DND-41 (cell line): ENCODE results near the gene ESRRA.

Experiments
- ATAC-seq: fragments of 200-7000 bp; cut with Tn5 transposase; 3 replicates; pipeline ENCODE4 v1.9.1; 2021; ENCODE audit warnings: low read depth; ENCODE audit not compliant: insufficient read depth
- DNase-seq: peaks from one replicate; pipeline ENCODE4 v3.0.0-alpha.2; 2020
- H2AFZ ChIP-seq: 2 replicates; pipeline ENCODE4 v1.6.0; 2012; ENCODE audit warnings: low read depth, low read length
- H3K27ac ChIP-seq: 2 replicates; pipeline ENCODE4 v1.5.1; 2012; ENCODE audit warnings: low read length, inconsistent platforms
- H3K27me3 ChIP-seq: fragments of 200-600 bp; sonication (generic); 2 replicates; pipeline ENCODE4 v1.6.0; 2012; ENCODE audit warnings: low read length, mild to moderate bottlenecking, inconsistent platforms; ENCODE audit not compliant: insufficient read depth, poor library complexity
- H3K36me3 ChIP-seq: 2 replicates; pipeline ENCODE4 v1.5.1; 2012; ENCODE audit warnings: low read length, inconsistent platforms; ENCODE audit not compliant: insufficient read depth
- H3K4me1 ChIP-seq: 2 replicates; pipeline ENCODE4 v1.5.1; 2012; ENCODE audit warnings: mild to moderate bottlenecking, low read length; ENCODE audit not compliant: insufficient read depth
- H3K4me2 ChIP-seq: 2 replicates; pipeline ENCODE4 v1.6.0; 2012; ENCODE audit warnings: mild to moderate bottlenecking, moderate library complexity, low read length, inconsistent platforms; ENCODE audit not compliant: insufficient read depth
- H3K4me3 ChIP-seq, 2 experiments: fragments of 200-600 bp in 1 of 2; shearing (Covaris generic) in 1 of 2; 2 replicates each; pipeline ENCODE4 v1.5.1; 2012 to 2016; ENCODE audit warnings: inconsistent platforms in 2 of 2, low read length in 2 of 2, mild to moderate bottlenecking in 2 of 2, low read depth in 1 of 2, moderate library complexity in 1 of 2
- H3K79me2 ChIP-seq: 2 replicates; pipeline ENCODE4 v1.6.0; 2012; ENCODE audit warnings: low read length, inconsistent platforms; ENCODE audit not compliant: insufficient read depth
- H3K9ac ChIP-seq: 2 replicates; pipeline ENCODE4 v1.6.0; 2012; ENCODE audit warnings: low read depth, mild to moderate bottlenecking, inconsistent platforms, low read length, moderate library complexity
- H3K9me3 ChIP-seq: 2 replicates; pipeline ENCODE4 v1.5.1; 2012; ENCODE audit warnings: low read length, moderate library complexity, mild to moderate bottlenecking, inconsistent platforms; ENCODE audit not compliant: insufficient read depth, severe bottlenecking
- H4K20me1 ChIP-seq: 2 replicates; pipeline ENCODE4 v1.6.0; 2012; ENCODE audit warnings: low read length; ENCODE audit not compliant: insufficient read depth
- EZH2 ChIP-seq: IDR thresholded peaks from 3 replicates; pipeline ENCODE4 v1.6.1; 2012; ENCODE audit warnings: borderline replicate concordance, low read depth, mild to moderate bottlenecking, moderate library complexity, low read length, inconsistent platforms; ENCODE audit not compliant: severe bottlenecking
- TF ChIP-seq, protein P1 (sequence below): IDR thresholded peaks from 2 replicates; pipeline ENCODE4 v1.5.1; 2012; ENCODE audit warnings: borderline replicate concordance, low read length, moderate library complexity, mild to moderate bottlenecking; ENCODE audit not compliant: poor library complexity, severe bottlenecking; ENCODE audit errors: extremely low read depth

Gene ESRRA

GRCh38 chr11:64343767-64344559 is 38.6 kb downstream of the ESRRA start:
- Histone ChIP-seq H2AFZ (no peak overlapping the region), H3K27me3 (no peaks in the 10 kb centered on the region), H3K9me3 (no peaks in the 10 kb centered on the region), H3K9ac (no peak overlapping the region), H3K4me1 (peaks cover 11% of the 10 kb centered on the region), H3K4me3 (no peak overlapping the region), H3K27ac (no peak overlapping the region), H3K79me2 (no peaks in the 10 kb centered on the region), H4K20me1 (no peaks in the 10 kb centered on the region; the same call in 1 of the 2 replicates), H3K36me3 (no peaks in the 10 kb centered on the region), H3K4me2 (no peak overlapping the region)
- DNase-seq (peak; percentile 38), ATAC-seq (no peak)
- TF ChIP-seq EZH2, result no peak
- TF ChIP-seq, protein P1, sequence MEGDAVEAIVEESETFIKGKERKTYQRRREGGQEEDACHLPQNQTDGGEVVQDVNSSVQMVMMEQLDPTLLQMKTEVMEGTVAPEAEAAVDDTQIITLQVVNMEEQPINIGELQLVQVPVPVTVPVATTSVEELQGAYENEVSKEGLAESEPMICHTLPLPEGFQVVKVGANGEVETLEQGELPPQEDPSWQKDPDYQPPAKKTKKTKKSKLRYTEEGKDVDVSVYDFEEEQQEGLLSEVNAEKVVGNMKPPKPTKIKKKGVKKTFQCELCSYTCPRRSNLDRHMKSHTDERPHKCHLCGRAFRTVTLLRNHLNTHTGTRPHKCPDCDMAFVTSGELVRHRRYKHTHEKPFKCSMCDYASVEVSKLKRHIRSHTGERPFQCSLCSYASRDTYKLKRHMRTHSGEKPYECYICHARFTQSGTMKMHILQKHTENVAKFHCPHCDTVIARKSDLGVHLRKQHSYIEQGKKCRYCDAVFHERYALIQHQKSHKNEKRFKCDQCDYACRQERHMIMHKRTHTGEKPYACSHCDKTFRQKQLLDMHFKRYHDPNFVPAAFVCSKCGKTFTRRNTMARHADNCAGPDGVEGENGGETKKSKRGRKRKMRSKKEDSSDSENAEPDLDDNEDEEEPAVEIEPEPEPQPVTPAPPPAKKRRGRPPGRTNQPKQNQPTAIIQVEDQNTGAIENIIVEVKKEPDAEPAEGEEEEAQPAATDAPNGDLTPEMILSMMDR, result peak; percentile 61

- Histone ChIP-seq H3K4me1 (peaks cover 11% of the 10 kb centered on the region), H3K9me3 (no peaks in the 10 kb centered on the region), H3K27ac (no peak overlapping the region), H3K79me2 (no peaks in the 10 kb centered on the region), H3K4me2 (no peak overlapping the region), H3K27me3 (no peaks in the 10 kb centered on the region), H4K20me1 (no peaks in the 10 kb centered on the region; the same call in 1 of the 2 replicates), H3K4me3 (no peak overlapping the region), H2AFZ (no peak overlapping the region), H3K9ac (no peak overlapping the region), H3K36me3 (no peaks in the 10 kb centered on the region)
- no peak for ATAC-seq
- no peak for DNase-seq
- no peak for TF ChIP-seq EZH2
- TF ChIP-seq, protein P1, result no peak
Measured at GRCh38 chr11:64344787-64345186, 39.5 kb downstream of the ESRRA start.

DNA sequence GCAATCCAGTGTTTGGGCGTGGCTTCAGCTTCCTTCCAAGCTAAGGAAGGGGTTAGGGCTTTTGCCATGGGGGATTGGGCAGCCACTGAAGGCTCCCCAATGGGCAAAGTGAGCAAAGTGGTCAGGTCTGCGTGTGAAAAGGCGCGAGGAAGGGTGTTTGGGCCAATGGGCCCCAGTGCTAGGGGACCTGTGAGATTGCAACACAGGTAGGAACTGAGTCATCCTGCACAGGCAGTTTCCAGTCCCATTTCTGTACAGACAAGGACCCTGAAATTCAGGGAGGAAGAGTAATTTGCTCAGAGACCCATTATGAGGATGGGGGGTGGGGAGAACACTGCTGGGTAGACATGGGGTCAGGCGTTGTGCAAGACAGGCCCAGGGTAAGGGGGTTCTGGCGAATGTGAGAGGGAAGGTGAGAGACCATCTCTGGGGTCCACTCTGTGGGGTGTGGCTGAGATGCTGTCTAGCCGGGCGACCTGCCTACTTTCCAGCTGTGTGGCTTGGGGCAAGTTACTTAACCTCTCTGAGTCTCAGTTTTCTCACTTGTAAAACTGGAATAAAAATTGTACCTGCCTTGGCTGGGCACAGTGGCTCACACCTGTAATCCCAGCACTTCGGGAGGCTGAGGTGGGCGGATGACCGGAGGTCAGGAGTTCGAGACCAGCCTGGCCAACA is 42.0 kb downstream of the ESRRA start:
- no peak overlapping the region for H3K4me3 ChIP-seq
- no peaks in the 10 kb centered on the region for H3K79me2 ChIP-seq
- no peaks in the 10 kb centered on the region for H3K4me1 ChIP-seq
- no peak overlapping the region for H3K4me2 ChIP-seq
- H3K9ac ChIP-seq, result no peak overlapping the region
- no peak overlapping the region for H3K27ac ChIP-seq
- no peaks in the 10 kb centered on the region for H3K36me3 ChIP-seq
- no peak overlapping the region for H2AFZ ChIP-seq
- ATAC-seq (no peak), DNase-seq (no peak)
- H3K9me3 ChIP-seq, result no peaks in the 10 kb centered on the region
- TF ChIP-seq, protein P1, result no peak
- TF ChIP-seq EZH2, result no peak
- H4K20me1 ChIP-seq, result no peaks in the 10 kb centered on the region; the same call in 1 of the 2 replicates
- no peaks in the 10 kb centered on the region for H3K27me3 ChIP-seq
